ENCODE results near the gene DKK3.

GRCh38 chr11:12003336-12003735 is 5.1 kb downstream of the DKK3 start:
- TF ChIP-seq CTCF (IDR thresholded peaks at IDR 0.05; ENCODE audit: low read depth, low read length, missing input control) (no peak), EGR1 (IDR thresholded peaks at IDR 0.05; ENCODE audit: low read depth in 2 of 2) (no peak), JUND (IDR thresholded peaks at IDR 0.05) (no peak)
